IPS DF 4.7 (cell line): Measurements from ENCODE around the gene FBXO31.
"Not testable (repeated sequence)": the region's sequence is repeated elsewhere in the genome, so short reads cannot be mapped to it uniquely, and the experiment has no call there.

ENCODE experiments used
- DNase-seq: peaks from one replicate; pipeline ENCODE4 v3.0.0-alpha.2; 2013; ENCODE audit warnings: low spot score; ENCODE audit errors: extremely low read depth

The FBXO31 gene

DNA sequence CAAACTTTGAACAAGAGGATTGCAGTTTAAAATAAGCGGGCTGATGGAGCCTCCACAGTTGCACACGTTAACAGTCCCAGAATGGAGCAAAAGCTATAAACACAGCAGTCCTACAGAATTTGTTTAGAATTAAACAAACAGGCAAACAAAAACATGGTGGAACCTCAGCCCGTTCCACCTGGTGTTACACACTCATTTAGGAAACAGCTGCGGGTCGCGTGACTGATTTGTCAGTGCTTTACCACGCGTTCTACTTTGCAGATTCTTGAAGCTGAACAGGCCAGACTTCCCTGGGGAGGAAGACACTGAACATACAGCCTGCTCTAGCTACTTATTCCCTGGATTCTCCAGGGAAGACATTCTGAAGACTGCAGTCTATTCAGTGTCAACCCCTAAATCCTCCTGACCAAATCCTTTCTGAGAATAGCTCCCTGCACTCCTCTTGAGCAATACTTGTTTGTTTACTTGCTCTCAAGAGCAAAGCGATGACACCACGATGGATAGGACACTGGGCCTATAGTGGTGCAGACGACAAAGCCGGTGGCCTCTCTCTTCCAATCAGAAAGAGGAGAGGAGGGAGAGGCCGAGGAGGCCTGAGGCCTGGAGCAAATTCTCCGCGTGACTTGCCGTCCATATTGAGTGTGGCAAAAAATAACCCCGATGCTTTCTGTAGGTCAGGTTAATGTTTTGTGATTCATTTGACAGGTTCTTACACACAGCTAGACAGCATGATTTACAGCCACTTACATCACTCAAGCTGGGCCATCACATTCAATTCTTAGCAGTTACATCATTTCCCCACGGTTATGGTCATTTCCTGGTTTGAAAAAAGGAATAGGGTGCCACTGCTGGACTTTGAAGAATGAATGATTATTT lies 4.6 kb upstream of the FBXO31 start:
- peak; percentile 91 for DNase-seq

DNA sequence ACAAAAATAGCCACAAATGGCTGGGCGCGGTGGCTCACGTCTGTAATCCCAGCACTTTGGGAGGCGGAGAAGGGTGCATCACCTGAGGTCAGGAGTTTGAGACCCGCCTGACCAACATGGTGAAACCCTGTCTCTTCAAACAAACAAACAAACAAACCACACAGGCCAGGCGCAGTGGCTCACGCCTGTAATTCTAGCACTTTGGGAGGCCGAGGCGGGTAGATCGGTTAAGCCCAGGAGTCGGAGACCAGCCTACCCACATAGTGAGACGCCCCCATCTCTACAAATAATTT lies 1.2 kb upstream of the FBXO31 start:
- not testable (repeated sequence) for DNase-seq

DNA sequence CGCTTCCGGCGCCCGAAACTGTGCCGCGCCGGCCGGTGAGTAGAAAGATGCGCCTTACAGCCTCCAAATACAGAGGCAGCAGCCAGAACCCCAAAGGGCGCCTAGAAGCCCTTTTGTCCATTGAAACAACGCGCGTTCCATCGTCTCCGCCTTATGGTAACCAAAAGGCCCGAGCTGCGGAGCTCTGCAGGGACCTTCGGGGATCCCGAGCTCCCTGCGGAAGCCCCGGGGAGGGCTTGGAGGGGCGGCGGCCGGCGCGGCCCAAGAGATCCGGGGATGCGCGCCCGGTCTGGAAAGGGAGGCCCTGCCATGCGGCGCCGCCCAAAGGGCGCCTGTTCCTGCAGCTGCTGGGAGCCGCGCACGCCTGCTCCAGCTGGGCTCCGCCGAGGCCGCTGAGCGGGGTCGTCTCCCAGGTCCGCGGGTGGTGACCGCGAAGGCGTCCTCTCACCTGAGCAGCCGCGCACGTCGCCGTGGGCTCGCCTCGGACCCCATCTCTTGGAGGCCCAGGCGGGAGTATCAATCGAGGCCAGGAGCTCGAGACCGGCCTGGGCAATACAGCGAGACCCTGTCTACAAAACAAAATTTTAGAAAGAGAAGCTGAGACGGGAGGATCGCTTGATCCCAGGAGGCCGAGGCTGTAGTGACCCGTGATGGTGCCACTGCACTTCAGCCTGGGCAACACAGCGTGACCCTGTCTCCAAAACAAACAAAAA lies 742 bp upstream of the FBXO31 start:
- no peak for DNase-seq

DNA sequence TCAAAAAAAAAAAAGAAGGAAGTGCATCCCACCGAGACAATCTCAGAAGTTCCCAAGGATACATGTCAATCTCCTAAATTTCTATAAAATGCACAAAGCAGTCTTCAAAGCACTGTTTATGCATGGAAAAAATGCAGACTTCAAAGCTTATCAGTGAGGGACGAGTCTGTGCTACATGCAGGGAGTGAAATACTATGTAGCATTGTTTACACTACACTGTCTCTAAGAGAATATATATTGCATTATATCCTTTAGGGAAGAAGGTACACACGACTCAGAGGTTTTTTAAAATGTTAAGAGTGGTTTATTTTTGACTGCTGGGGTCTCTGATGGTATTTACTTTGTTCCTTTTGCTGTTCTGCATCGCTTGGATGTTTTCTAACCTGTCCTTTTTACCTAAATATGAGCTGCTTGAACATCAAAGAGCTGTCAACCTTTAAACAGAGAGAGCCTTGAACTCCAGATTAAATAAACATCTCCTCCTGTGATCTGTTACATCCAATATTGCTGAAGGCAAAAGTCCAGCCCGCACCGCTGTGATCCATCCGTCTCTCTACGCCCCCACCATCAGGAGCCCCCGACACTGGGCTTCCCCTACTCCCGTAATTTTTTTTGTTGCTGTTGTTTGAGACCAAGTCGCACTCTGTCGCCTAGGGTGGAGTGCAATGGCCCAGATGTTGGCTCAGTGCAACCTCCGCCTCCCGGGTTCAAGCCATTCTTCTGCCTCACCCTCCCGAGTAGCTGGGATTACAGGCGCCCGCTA lies 1.4 kb downstream of the FBXO31 start:
- DNase-seq, result no peak

DNA sequence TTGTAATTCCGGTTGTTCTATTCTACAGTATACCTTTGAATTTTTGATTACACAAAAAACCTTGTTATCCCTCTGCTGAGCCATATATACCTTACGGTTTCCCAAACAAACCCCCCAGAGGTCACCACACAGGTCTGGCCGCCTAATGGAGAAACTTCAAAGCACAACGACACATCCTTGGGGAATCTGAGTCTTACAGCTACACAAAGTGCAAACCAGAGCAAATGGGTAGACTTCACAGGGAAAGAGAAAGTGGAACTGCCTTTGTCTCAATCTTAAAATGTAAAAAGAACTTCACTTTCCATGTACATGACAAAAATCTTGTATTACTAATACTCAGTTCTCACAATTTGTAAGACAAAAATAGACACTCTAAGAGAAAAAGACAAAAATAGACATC lies 2.7 kb downstream of the FBXO31 start:
- DNase-seq, result no peak

DNA sequence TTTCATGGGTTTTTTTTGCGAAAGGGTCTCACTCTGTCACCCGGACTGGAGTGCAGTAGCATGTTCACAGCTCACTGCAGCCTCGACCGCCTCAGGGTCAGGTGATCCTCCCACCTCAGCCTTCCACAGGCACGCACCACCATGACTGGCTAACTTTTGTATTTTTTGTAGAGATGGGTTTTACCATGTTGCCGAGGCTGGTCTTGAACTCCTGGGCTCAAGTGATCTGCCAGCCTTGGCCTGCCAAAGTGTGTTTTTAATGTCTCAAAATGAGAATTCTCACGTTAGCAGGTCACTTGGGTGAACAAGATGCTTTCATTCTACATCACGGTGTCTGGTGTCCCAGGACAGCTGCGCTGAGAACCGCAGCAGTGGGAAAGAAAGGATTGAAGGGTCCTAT lies 3.2 kb downstream of the FBXO31 start:
- DNase-seq, result no peak

DNA sequence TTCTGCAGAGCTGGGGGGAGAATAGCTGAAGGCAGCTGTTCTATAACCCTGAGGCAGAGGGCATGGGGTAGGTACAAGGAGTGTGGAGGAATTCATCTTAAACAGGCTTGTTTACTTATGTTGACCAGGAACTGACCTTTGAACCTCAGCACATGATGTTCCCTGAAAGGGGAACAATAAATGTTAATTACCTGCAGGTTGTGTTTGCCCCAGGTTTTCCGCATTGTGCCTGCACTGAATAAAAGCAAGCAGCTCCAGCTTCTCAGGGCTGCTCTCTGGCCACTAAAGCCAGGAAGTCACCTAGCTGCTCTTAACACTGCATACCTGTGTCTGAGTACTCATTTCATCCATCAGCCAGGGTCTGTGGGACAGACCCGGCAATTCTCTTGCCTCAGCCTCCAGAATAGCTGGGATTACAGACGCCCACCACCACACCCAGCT lies 4.2 kb downstream of the FBXO31 start:
- DNase-seq, result not testable (repeated sequence)

DNA sequence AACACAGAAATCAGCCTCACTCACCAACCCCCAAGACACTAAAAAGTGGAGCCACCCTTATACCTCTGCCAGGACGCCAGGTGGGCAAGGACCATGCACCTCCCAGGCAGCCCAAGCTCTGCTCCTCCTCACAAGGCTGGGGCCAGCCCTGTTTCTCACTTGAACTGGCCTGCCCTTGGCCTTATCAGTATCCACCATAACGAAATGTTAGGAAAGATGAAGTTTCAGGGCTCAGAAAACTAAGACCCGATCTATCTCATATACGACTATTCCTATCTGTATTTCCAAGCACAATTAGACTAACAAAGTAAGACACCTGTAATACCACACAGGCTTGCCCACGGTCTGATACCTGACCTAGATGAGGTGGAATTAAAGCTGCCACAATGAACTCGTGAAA lies 6.9 kb downstream of the FBXO31 start:
- DNase-seq, result no peak

DNA sequence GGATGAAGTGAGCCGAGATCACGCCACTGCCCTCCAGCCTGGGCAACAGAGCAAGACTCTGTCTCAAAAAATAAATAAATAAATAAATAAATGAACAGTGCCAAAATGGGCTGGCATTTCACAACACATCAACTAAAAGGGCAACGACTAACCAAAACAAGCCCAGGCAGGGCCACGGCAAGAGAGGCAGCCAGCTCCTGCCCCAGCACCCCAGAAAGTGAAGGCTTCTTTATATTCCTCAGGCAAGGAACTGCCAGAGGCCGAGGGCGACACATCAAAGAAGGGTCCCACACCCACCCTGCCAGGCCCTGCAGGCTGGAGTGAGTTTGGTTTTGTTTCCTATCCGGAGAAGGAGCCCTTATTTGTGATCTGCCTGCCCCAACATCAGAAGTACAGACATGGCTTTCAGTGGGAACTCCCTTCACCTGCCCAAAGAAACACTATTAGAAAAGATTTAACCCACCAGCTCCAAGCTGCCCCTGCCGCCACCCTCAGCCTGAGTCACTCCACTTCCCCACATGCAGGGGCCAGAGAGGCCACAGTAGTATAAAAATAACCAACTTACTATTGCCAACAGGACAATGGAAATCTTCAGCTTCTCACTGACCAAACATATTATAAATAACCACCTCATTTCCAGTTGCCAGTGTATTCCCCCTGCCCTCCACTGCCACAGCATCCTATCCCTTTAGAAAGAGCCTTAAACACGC lies 8.0 kb downstream of the FBXO31 start:
- no peak for DNase-seq

DNA sequence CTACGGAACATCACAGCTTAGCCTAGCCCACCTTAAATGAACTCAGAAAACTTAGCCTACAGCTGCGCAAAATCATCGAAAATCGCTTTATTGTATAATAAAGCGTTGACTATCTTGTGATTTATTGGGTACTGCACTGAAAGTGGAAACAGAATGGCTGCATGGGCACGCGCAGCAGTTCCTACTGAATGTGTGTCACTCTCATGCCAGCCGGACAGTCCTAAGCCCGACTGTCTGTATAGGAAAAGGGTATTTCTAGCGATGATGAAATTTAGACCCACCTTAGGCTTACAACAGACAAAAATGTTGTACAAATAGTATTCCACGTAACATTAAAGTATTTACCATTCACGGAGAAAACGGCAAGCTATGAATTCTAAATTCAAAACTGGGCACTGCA lies 9.3 kb downstream of the FBXO31 start:
- DNase-seq, result no peak

DNA sequence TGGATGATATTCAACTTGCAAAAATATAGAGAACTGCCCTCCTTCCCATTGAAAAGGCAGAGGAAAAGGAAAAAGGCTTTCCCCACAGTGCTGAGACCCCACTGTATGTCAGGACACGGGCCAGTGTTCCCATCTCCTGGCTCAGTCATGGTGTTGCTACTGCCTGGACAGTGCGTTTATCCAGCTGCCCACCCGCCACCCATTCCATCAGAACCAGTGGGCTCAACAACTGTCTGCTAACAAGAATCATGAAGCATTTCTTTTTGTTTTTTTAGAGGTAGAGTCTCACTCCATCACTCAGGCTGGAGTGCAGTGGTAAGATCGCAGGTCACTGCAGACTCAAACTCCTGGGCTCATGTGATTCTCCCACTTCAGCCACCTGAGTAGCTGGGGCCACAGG lies 11.3 kb downstream of the FBXO31 start:
- no peak for DNase-seq

DNA sequence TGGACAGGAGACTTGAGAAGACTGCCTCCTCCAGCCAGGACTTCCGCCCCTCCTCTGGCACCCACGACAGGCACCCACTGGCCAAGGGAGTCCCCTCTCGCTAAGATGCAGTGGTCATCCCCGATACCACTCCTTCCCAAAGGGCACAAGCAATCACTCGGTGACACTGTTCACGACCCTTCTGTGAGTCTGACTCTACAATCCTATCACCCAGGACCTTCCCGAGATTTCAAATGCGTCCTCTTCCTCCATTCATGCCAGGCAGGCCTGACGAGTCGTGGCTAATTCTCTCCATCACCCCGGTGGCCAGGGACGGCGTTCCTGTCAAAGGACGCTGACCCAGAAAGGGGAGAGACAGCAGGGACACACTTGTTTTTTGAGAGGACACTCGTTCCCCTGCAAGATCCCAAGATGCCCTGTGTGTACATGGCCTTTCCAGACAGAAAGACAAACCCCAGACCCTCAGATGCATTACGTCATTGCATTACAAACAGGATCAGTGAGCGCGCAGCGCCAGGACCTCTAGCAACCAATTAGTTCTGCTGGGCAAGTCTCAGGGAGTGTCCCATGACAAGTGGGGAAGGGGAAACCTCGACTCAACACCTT lies 12.2 kb downstream of the FBXO31 start:
- no peak for DNase-seq

DNA sequence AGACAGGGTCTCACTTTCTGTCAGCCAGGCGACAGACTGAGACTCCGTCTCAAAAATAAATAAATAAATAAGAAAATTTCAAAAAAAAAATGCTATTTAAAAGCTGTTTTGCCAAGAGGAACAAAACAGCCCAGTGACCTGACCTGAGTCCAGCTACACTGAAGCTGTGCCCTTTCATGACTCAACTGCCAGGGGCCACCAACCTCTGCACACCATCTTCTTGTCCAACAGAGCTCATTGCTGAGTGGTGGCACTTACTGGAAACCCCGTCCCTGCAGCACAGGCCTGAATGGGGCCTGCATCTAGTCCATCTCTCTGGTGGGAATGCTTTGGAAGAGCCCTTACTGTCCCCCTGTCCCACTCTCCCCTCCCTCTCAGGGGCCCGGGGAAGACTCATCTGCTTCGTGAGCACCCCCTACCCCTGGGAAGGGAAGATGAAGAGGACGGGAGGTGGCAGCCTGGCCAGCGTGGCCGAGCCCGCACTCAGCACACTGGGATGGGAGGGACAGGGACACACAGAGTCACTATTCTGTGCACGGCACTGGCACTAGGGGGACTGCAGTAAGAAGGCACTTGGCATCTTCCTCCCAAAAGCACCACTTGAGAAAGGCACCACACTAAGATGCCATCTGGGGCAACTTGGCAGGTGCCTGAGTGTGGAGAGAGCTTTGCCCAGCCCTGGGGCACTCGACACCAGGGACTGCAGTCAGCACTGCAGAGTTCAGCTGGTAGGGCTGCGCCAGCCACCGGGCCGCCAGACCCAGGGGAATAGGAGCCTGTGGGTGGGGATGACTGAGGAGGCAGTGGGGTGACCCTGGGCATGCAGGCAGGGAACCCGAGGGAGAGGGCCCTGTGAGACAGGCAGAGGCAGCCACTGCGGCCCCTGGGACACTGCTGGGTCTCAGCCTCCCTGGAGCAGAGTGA lies 13.5 kb downstream of the FBXO31 start:
- DNase-seq, result no peak

DNA sequence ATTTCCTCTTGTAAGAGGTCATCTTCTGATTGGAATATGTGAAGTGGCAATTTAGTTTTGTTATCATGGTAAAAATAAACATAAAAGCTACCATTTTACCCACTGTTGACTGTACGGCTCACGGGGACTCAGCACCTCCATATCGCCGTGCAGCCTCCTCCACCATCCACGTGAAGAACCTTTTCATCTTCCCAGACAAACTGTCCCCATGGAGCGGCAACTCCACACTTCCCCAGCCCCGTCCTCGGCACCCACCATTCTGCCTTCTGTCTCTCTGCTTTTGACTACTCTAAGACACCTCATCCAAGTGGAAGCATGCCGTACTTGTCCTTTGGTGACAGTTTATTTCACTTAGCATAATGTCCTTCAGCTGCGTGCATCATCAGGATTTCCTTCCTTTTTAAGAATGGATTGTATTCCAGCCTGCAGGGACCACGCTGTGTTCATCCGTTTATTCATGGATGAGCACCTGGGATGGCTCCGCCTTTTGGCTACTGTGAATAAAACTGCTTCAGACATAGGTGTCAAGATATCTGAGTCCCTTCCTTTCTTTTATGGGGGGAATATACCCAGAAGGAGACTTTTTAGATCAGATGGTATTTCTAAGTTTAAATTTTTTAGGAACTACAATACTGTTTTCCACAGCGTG lies 14.3 kb downstream of the FBXO31 start:
- no peak for DNase-seq

DNA sequence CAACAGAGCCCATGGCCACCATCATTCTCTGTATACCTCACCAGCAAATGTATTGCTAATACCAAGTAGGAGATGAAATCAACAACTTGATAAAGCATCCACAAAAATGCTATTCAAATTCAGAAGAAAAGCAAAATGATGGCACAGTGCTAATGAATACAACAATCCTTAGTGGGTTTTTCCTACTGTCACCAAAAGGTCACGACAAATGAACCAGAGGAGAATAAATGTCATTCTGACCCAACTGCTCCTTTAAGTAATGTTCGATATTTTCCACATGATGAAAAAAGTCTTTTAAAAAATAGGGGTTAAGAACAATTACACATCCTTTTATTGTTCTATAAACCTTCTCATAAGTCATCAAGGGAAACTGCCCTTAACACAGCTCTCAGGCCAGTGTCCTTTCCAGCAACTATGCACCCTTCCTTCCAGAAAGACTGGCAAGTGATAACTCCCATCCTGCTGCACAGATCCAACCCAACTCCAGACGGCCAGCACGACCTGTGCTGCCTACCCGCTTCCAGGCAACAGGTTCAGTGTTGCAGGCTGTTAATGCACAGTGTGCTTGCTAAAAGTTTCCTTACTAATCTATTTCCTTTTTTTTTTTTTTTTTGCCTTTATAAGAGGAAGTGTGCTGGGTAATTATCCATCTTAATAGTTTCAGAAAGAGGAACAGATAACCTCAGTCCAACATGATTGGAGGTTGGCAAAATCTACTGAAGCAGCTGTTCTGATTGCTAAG lies 15.4 kb downstream of the FBXO31 start:
- no peak for DNase-seq

DNA sequence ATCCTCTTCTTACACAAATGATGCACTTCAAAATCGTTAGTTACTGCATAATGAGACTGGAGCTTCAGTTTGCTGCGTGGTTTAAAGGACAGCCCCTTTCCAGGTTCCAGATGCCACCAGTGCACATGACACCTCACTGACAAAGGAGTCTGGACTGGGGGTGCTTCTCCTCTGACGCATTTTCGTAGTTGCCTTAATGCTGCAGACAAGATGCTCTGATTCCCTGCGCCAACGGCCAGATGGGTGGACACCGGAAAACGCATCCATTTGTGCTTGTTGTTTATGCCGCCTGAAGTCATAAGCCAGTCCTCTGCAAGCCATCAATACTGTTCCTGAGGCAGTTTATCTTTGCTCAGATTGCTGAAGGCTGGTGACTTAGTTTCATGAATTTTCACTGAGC lies 16.0 kb downstream of the FBXO31 start:
- DNase-seq, result no peak

DNA sequence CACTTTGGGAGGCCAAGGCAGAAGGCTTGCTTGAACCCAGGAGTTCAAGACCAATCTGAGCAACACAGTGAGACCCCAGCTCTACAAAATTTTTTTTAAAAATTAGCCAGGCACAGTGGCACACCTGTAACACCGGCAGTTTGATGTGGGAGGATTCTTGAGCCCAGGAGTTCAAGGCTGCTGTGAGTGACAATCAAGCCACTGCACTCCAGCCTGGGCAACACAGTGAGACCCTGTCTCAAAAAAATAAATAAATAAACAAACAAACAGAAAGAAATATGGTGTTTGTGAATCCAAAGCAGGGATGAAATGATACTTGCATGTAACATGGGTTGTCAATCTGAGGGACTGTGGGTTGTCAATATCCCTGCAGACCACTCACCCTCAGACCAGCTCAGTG lies 16.6 kb downstream of the FBXO31 start:
- DNase-seq, result no peak

DNA sequence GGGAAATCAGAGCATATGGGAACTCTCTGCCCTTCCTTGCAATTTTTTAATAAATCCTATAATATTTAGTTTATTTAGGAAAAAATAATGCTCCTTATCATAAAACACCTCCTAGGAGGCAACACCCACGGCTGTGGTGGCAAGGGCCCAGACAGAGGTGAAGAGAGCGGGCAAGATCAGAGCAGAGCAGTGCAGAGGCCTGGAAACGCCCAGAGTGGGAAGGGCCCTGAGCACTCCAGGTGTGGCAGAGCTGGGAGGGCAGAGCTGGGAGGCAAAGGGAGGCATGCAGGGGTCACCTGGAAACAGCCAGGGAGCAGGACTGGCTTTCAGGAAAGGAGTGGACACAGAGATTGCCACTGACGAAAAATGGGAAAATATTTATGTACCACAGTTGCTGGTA lies 17.3 kb downstream of the FBXO31 start:
- no peak for DNase-seq
